GM12878 (cell line): Measurements from ENCODE around the gene BRF1. TPM values are rescaled to one million over a fixed set of nuclear protein-coding genes. Genes with fewer than 3 reads are reported as not detected.

Experiments
- ATAC-seq: fragments of 200-7000 bp; cut with Tn5 transposase; 3 replicates; pipeline ENCODE4 v1.9.1; 2020; ENCODE audit warnings: mild to moderate bottlenecking, moderate library complexity
- BruUV-seq: library from RNA; stranded (reverse); fragments of 400-500 nt; replicated peaks from 2 replicates; lab custom pipeline; 2021; lab: Mats Ljungman, UMichigan
- CTCF ChIA-PET: fragments of 300-600 bp; sonication (Branson Sonifier 250); formaldehyde crosslinking; extraction: SDS; loops from one replicate; lab custom pipeline; 2021; ENCODE audit warnings: inconsistent platforms; lab: Yijun Ruan, JAX
- POLR2A ChIA-PET: fragments of 350-600 bp; formaldehyde crosslinking; extraction: SDS; loops from one replicate; lab custom pipeline; 2021; ENCODE audit warnings: inconsistent platforms; lab: Charles Lee
- RAD21 ChIA-PET: fragments of 300-600 bp; sonication (Branson Sonifier 250); formaldehyde crosslinking; loops from one replicate; lab custom pipeline; 2023; ENCODE audit warnings: antibody characterized with exemption; ENCODE audit not compliant: unreplicated experiment; lab: Charles Lee
- SMC1A ChIA-PET: fragments of 300-600 bp; sonication (Branson Sonifier 250); formaldehyde crosslinking; loops from one replicate; lab custom pipeline; 2023; ENCODE audit not compliant: unreplicated experiment, uncharacterized antibody; lab: Charles Lee
- DNase-seq: peaks from one replicate; pipeline ENCODE4 v3.0.0-alpha.2; 2011; ENCODE audit warnings: low read depth, low spot score
- FAIRE-seq: peaks from 3 replicates; lab custom pipeline; 2011; peaks lifted over from hg19 to GRCh38; lab: Jason Lieb, UNC
- H2AFZ ChIP-seq: 2 replicates; pipeline ENCODE4 v1.6.0; 2011; ENCODE audit warnings: low read depth, low read length, control low read depth; ENCODE audit not compliant: control insufficient read depth
- H3K27ac ChIP-seq: 2 replicates; pipeline ENCODE4 v1.5.1; 2011; ENCODE audit warnings: control low read depth; ENCODE audit not compliant: control insufficient read depth, insufficient read depth
- H3K27me3 ChIP-seq, 2 experiments: replicated peaks in 1 of 2; 2 replicates each; pipeline versions ENCODE4 v1.6.0 to v1.6.1; 2011; ENCODE audit warnings: low read length in 1 of 2; ENCODE audit not compliant: control insufficient read depth in 2 of 2, insufficient read depth in 2 of 2
- H3K36me3 ChIP-seq, 2 experiments: 2 replicates each; pipeline ENCODE4 v1.5.1; 2011; ENCODE audit warnings: low read length in 1 of 2; ENCODE audit not compliant: control insufficient read depth in 2 of 2, insufficient read depth in 2 of 2
- H3K4me1 ChIP-seq: 2 replicates; pipeline ENCODE4 v1.6.1; 2011; ENCODE audit warnings: mild to moderate bottlenecking, low read length, moderate library complexity, mixed read lengths; ENCODE audit not compliant: control insufficient read depth, insufficient read depth
- H3K4me2 ChIP-seq: 2 replicates; pipeline ENCODE4 v1.6.0; 2011; ENCODE audit warnings: control low read depth; ENCODE audit not compliant: control insufficient read depth, insufficient read depth
- H3K4me3 ChIP-seq: fragments of 200-600 bp; sonication (generic); 2 replicates; pipeline ENCODE4 v1.5.1; 2016
- H3K79me2 ChIP-seq: 2 replicates; pipeline ENCODE4 v1.6.0; 2011; ENCODE audit warnings: low read length; ENCODE audit not compliant: control insufficient read depth, insufficient read depth
- H3K9ac ChIP-seq: 2 replicates; pipeline ENCODE4 v1.8.0; 2011; ENCODE audit warnings: low read length, control low read depth, mixed read lengths; ENCODE audit not compliant: control insufficient read depth, insufficient read depth
- H3K9me3 ChIP-seq: replicated peaks from 3 replicates; pipeline ENCODE4 v1.5.1; 2011; ENCODE audit warnings: mild to moderate bottlenecking, low read length; ENCODE audit not compliant: control insufficient read depth, insufficient read depth
- H4K20me1 ChIP-seq: 2 replicates; pipeline ENCODE4 v1.6.0; 2011; ENCODE audit not compliant: control insufficient read depth, insufficient read depth
- STAT1 ChIP-seq: fragments of 450-650 bp; conservative IDR thresholded peaks from 2 replicates; pipeline ENCODE4 v1.6.1; 2014; ENCODE audit warnings: antibody characterized with exemption, mild to moderate bottlenecking
- TCF12 ChIP-seq: IDR thresholded peaks from 2 replicates; pipeline ENCODE4 v1.6.1; 2011; ENCODE audit warnings: low read depth, mild to moderate bottlenecking, low read length
- WGBS: methylation state at CpG from one replicate; pipeline ENCODE4 v1.1.6; 2016; ENCODE audit warnings: low lambda C conversion rate; ENCODE audit not compliant: insufficient replicate concordance, insufficient coverage; ENCODE audit errors: missing lambda C conversion rate; 5-methylcytosine and 5-hydroxymethylcytosine counted together
- in situ Hi-C: fragments of 300-500 bp; cut with MboI; formaldehyde crosslinking; loops from 9 replicates; pipeline ENCODE4 v1.14.3; 2018; ENCODE audit warnings: mixed read lengths
- intact Hi-C: fragments of 100-400 bp; cut with micrococcal nuclease; formaldehyde crosslinking; loops from one replicate; pipeline ENCODE4 v1.14.2; 2022; ENCODE audit not compliant: unreplicated experiment
- polyA plus RNA-seq, 11 experiments: library from polyadenylated mRNA; depleted of rRNA in 4 of 11; unstranded in 6 of 11; stranded (reverse) in 5 of 11; fragments of >200 nt; fragmentation: Nextera tagmentation in 4 of 11; fragmentation: Illumina TruSeq in 1 of 11; extraction: Ambion mirVana in 4 of 11; extraction: Trizol in 1 of 11; gene quantifications; 1 replicate in 1 of 11; 2 replicates in 10 of 11; pipeline versions ENCODE4 v1.2.1 to v1.2.3, GENCODE V29; 2011 to 2016; ENCODE audit warnings: inconsistent platforms in 2 of 11, missing spikeins in 2 of 11, low read depth in 1 of 11
- total RNA-seq, 4 experiments: library from RNA; depleted of rRNA in 3 of 4; stranded (reverse); fragments of >200 nt in 3 of 4; fragmentation: Illumina TruSeq in 1 of 4; extraction: Trizol in 1 of 4; gene quantifications; 2 replicates each; pipeline versions ENCODE4 v1.2.1 to v1.2.3, GENCODE V29; 2013 to 2021
- TF ChIP-seq, protein P1 (sequence below): fragments of 450-650 bp; IDR thresholded peaks from 2 replicates; pipeline ENCODE4 v1.6.1; 2017; ENCODE audit warnings: antibody characterized with exemption, mild to moderate bottlenecking, moderate library complexity
- TF ChIP-seq, protein P2 (sequence below): fragments of 450-650 bp; IDR thresholded peaks from 2 replicates; pipeline ENCODE4 v1.6.1; 2016; ENCODE audit warnings: mild to moderate bottlenecking

The BRF1 gene
- total and polyA plus RNA-seq, 10 of the 15 experiments (the other 5 are each of a cell fraction or from before 2014, with no cell fraction given) = 0.21 to 33.5 (median 10.7) TPM

DNA sequence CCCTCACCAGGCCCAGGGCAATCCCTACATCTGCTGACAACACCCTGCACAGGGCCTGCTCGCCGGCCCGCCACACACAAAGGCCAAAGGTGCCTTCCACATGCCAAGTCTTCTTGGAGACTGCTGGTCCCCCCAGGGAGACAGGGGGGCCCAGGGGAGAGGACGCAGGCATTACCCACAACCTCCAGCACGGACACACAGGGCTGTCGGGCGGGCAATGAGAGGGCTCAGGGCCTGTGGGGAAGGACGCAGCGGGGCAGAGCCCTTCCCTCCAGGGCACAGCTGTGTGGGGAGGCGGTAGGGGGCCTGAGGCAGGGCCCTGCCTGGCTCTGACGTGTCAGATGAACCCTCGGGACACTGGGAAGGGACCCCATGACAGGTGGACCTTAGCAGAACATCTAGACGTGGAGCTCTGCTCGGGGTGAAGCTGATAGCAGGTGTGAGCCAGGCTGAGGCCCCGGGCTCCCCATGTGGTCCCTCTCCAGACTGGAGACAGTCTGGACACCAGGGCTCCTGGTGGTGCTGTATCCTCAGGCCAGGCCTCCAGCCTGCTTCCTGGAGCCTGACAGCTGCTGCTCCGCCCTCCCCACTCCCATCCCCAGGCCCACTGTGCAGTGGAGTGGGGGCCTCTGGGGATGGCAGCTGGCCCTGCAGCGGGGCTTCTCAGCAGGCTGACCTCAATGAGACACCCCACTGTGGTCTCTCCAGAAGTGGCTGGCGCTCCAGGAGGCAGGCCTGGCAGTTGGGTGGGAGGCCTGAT lies 88.1 kb downstream of the BRF1 start:
- BruUV-seq = no TSS peak
- Histone ChIP-seq H4K20me1 (no peaks in the 10 kb centered on the region), H2AFZ (no peak overlapping the region)
- TF ChIP-seq STAT1 (no peak), TCF12 (no peak)
- TF ChIP-seq, protein P1, sequence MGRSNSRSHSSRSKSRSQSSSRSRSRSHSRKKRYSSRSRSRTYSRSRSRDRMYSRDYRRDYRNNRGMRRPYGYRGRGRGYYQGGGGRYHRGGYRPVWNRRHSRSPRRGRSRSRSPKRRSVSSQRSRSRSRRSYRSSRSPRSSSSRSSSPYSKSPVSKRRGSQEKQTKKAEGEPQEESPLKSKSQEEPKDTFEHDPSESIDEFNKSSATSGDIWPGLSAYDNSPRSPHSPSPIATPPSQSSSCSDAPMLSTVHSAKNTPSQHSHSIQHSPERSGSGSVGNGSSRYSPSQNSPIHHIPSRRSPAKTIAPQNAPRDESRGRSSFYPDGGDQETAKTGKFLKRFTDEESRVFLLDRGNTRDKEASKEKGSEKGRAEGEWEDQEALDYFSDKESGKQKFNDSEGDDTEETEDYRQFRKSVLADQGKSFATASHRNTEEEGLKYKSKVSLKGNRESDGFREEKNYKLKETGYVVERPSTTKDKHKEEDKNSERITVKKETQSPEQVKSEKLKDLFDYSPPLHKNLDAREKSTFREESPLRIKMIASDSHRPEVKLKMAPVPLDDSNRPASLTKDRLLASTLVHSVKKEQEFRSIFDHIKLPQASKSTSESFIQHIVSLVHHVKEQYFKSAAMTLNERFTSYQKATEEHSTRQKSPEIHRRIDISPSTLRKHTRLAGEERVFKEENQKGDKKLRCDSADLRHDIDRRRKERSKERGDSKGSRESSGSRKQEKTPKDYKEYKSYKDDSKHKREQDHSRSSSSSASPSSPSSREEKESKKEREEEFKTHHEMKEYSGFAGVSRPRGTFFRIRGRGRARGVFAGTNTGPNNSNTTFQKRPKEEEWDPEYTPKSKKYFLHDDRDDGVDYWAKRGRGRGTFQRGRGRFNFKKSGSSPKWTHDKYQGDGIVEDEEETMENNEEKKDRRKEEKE = no peak
- TF ChIP-seq, protein P2, sequence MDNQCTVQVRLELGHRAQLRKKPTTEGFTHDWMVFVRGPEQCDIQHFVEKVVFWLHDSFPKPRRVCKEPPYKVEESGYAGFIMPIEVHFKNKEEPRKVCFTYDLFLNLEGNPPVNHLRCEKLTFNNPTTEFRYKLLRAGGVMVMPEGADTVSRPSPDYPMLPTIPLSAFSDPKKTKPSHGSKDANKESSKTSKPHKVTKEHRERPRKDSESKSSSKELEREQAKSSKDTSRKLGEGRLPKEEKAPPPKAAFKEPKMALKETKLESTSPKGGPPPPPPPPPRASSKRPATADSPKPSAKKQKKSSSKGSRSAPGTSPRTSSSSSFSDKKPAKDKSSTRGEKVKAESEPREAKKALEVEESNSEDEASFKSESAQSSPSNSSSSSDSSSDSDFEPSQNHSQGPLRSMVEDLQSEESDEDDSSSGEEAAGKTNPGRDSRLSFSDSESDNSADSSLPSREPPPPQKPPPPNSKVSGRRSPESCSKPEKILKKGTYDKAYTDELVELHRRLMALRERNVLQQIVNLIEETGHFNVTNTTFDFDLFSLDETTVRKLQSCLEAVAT = no peak
- TF ChIP-seq, all 136 proteins: peak for 0
- FAIRE-seq = no peak
- ChIA-PET SMC1A (no interaction called here), RAD21 (no interaction called here), CTCF (no interaction called here), POLR2A (no interaction called here)
- H3K27ac ChIP-seq = no peak overlapping the region
- in situ Hi-C loops (no loop called here), intact Hi-C loops (no loop called here)
- H3K4me3 ChIP-seq = no peak overlapping the region
- H3K79me2 ChIP-seq = no peaks in the 10 kb centered on the region
- ATAC-seq = no peak
- no peaks in the 10 kb centered on the region for H3K4me1 ChIP-seq
- no peaks in the 10 kb centered on the region for H3K9me3 ChIP-seq
- no peaks in the 10 kb centered on the region for H3K27me3 ChIP-seq
- WGBS = 97% methylated on average over 16 of the region's 18 CpGs
- no peak overlapping the region for H3K4me2 ChIP-seq
- no peak for DNase-seq
- no peak overlapping the region for H3K9ac ChIP-seq
- peaks cover 0 to 17% of the 10 kb centered on the region in 2 experiments; a peak in 2 of 4 replicates for H3K36me3 ChIP-seq
